Breast epithelium (tissue), 3 donors: ENCODE measurements around the gene FLT4.

ENCODE experiments used
- POLR2A ChIP-seq: fragments of 450-650 bp; IDR thresholded peaks from one replicate; pipeline ENCODE4 v1.6.1; 2016; ENCODE audit warnings: antibody characterized with exemption, mild to moderate bottlenecking, moderate library complexity
- POLR2AphosphoS5 ChIP-seq, 3 donors: sonication (generic); formaldehyde crosslinking; IDR thresholded peaks; one replicate each; pipeline ENCODE4 v1.6.1; 2017; ENCODE audit warnings: antibody characterized with exemption in 3 of 3
- TF ChIP-seq, protein P1 (sequence below), 3 donors: fragments of 450-650 bp; IDR thresholded peaks; one replicate each; pipeline ENCODE4 v1.5.1; 2016 to 2017; ENCODE audit warnings: antibody characterized with exemption in 3 of 3, mild to moderate bottlenecking in 3 of 3, moderate library complexity in 3 of 3

DNA sequence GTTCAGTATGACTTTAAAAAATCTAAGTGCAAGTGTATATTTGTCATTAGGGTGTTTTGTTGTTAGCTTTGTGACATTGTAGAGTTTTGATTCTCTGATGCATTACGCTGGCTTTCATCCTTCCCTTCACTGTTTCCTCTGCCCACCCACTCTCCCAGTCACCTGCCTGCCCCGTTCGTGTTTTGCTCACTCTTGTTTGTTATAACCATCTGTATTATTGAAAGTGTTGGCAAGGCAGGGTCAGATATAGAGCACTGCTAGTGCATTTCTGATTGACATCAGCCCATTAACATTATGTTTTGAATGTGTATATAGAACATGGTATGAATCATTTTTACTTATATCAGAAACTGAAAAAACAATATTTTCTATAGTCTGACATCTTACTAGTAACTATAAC is 85.4 kb downstream of the FLT4 start:
- TF ChIP-seq POLR2AphosphoS5 (IDR thresholded peaks at IDR 0.05): no peak
- TF ChIP-seq, protein P1, sequence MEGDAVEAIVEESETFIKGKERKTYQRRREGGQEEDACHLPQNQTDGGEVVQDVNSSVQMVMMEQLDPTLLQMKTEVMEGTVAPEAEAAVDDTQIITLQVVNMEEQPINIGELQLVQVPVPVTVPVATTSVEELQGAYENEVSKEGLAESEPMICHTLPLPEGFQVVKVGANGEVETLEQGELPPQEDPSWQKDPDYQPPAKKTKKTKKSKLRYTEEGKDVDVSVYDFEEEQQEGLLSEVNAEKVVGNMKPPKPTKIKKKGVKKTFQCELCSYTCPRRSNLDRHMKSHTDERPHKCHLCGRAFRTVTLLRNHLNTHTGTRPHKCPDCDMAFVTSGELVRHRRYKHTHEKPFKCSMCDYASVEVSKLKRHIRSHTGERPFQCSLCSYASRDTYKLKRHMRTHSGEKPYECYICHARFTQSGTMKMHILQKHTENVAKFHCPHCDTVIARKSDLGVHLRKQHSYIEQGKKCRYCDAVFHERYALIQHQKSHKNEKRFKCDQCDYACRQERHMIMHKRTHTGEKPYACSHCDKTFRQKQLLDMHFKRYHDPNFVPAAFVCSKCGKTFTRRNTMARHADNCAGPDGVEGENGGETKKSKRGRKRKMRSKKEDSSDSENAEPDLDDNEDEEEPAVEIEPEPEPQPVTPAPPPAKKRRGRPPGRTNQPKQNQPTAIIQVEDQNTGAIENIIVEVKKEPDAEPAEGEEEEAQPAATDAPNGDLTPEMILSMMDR (IDR thresholded peaks at IDR 0.05): no peak
- no peak for TF ChIP-seq POLR2A
